Keratinocyte (primary cell): ENCODE results near the gene LRP1B. TPM values are rescaled to one million over a fixed set of nuclear protein-coding genes. Genes with fewer than 3 reads are reported as not detected.
"Not testable (repeated sequence)": the region's sequence is repeated elsewhere in the genome, so short reads cannot be mapped to it uniquely, and the experiment has no call there.

Source experiments
- DNase-seq: peaks from one replicate; pipeline ENCODE4 v3.0.0-alpha.2; 2011; ENCODE audit warnings: low read depth, missing footprints, low spot score
- FAIRE-seq: peaks from 2 replicates; lab custom pipeline; 2011; peaks lifted over from hg19 to GRCh38; lab: Jason Lieb, UNC
- H2AFZ ChIP-seq: 2 replicates; pipeline ENCODE4 v1.6.0; 2012; ENCODE audit warnings: low read length, control low read depth, inconsistent platforms; ENCODE audit not compliant: control insufficient read depth
- H3K27ac ChIP-seq: 2 replicates; pipeline ENCODE4 v1.5.1; 2011; ENCODE audit warnings: low read length; ENCODE audit not compliant: control insufficient read depth, insufficient read depth
- H3K27me3 ChIP-seq: 3 replicates; pipeline ENCODE4 v1.6.0; 2011; ENCODE audit warnings: low read length; ENCODE audit not compliant: control insufficient read depth, insufficient read depth; ENCODE audit errors: extremely low read depth
- H3K36me3 ChIP-seq, 2 experiments: 2 replicates in 1 of 2; 3 replicates in 1 of 2; pipeline ENCODE4 v1.5.1; 2011; ENCODE audit warnings: low read length in 2 of 2, mild to moderate bottlenecking in 1 of 2; ENCODE audit not compliant: control insufficient read depth in 2 of 2, insufficient read depth in 2 of 2; ENCODE audit errors: extremely low read depth in 1 of 2
- H3K4me1 ChIP-seq: 3 replicates; pipeline ENCODE4 v1.5.1; 2011; ENCODE audit warnings: low read length; ENCODE audit not compliant: control insufficient read depth, insufficient read depth; ENCODE audit errors: extremely low read depth
- H3K4me2 ChIP-seq: 3 replicates; pipeline ENCODE4 v1.6.0; 2011; ENCODE audit warnings: low read depth, low read length; ENCODE audit not compliant: control insufficient read depth, insufficient read depth; ENCODE audit errors: extremely low read depth
- H3K4me3 ChIP-seq, 3 experiments: fragments of 200-600 bp in 1 of 3; sonication (generic) in 1 of 3; 2 replicates in 2 of 3; 3 replicates in 1 of 3; pipeline ENCODE4 v1.5.1; 2011 to 2016; ENCODE audit warnings: low read length in 3 of 3, mild to moderate bottlenecking in 3 of 3, control low read depth in 2 of 3, inconsistent platforms in 1 of 3, low read depth in 1 of 3, mixed read lengths in 1 of 3, mixed run types in 1 of 3, moderate library complexity in 1 of 3; ENCODE audit not compliant: control insufficient read depth in 2 of 3, insufficient read depth in 2 of 3; ENCODE audit errors: extremely low read depth in 1 of 3
- H3K79me2 ChIP-seq: 2 replicates; pipeline ENCODE4 v1.6.0; 2012; ENCODE audit warnings: low read length; ENCODE audit not compliant: control insufficient read depth, insufficient read depth
- H3K9ac ChIP-seq: 3 replicates; pipeline ENCODE4 v1.6.0; 2011; ENCODE audit warnings: low read length; ENCODE audit not compliant: control insufficient read depth, insufficient read depth; ENCODE audit errors: extremely low read depth
- H3K9me1 ChIP-seq: 3 replicates; pipeline ENCODE4 v1.6.0; 2011; ENCODE audit warnings: low read length; ENCODE audit not compliant: control insufficient read depth, insufficient read depth; ENCODE audit errors: extremely low read depth
- H3K9me3 ChIP-seq: 2 replicates; pipeline ENCODE4 v1.5.1; 2012; ENCODE audit warnings: low read depth, low read length; ENCODE audit not compliant: control insufficient read depth
- H4K20me1 ChIP-seq: 3 replicates; pipeline ENCODE4 v1.6.0; 2011; ENCODE audit warnings: low read length; ENCODE audit not compliant: control insufficient read depth, insufficient read depth; ENCODE audit errors: extremely low read depth
- EZH2 ChIP-seq: IDR thresholded peaks from one replicate; pipeline ENCODE4 v1.6.1; 2012; ENCODE audit warnings: inconsistent platforms, mild to moderate bottlenecking, low read length, moderate library complexity
- dilution Hi-C: fragments of 300-500 bp; cut with MboI; formaldehyde crosslinking; loops from one replicate; pipeline ENCODE4 v1.7.0; 2020; ENCODE audit warnings: low sequenced_read_pairs; ENCODE audit not compliant: extremely low pct_ligation_motif_present
- polyA plus RNA-seq, 5 experiments: library from polyadenylated mRNA; depleted of rRNA in 3 of 5; stranded (reverse) in 3 of 5; stranded (forward) in 1 of 5; unstranded in 1 of 5; fragments of >200 nt; gene quantifications; 1 replicate in 1 of 5; 2 replicates in 3 of 5; 3 replicates in 1 of 5; pipeline versions ENCODE4 v1.2.1 to v1.2.3, GENCODE V29; 2011 to 2012; ENCODE audit warnings: missing spikeins in 2 of 5, low read depth in 1 of 5, low replicate concordance in 1 of 5
- TF ChIP-seq, protein P1 (sequence below), 3 experiments: IDR thresholded peaks in 1 of 3; conservative IDR thresholded peaks in 1 of 3; optimal IDR thresholded peaks in 1 of 3; 2 replicates in 2 of 3; 3 replicates in 1 of 3; pipeline versions ENCODE3 to v1.5.1; 2011; ENCODE audit warnings: low read length in 3 of 3, mild to moderate bottlenecking in 3 of 3, moderate library complexity in 2 of 3, control low read depth in 1 of 3, inconsistent platforms in 1 of 3; ENCODE audit not compliant: insufficient read depth in 2 of 3; ENCODE audit errors: extremely low read depth in 1 of 3

The LRP1B gene
- polyA plus RNA-seq, 1 donor (not counting 4 experiments of a cell fraction or from before 2014, with no cell fraction given), result not detected

- no peak overlapping the region for H3K27ac ChIP-seq
- no peaks in the 10 kb centered on the region for H3K79me2 ChIP-seq
- TF ChIP-seq, protein P1, sequence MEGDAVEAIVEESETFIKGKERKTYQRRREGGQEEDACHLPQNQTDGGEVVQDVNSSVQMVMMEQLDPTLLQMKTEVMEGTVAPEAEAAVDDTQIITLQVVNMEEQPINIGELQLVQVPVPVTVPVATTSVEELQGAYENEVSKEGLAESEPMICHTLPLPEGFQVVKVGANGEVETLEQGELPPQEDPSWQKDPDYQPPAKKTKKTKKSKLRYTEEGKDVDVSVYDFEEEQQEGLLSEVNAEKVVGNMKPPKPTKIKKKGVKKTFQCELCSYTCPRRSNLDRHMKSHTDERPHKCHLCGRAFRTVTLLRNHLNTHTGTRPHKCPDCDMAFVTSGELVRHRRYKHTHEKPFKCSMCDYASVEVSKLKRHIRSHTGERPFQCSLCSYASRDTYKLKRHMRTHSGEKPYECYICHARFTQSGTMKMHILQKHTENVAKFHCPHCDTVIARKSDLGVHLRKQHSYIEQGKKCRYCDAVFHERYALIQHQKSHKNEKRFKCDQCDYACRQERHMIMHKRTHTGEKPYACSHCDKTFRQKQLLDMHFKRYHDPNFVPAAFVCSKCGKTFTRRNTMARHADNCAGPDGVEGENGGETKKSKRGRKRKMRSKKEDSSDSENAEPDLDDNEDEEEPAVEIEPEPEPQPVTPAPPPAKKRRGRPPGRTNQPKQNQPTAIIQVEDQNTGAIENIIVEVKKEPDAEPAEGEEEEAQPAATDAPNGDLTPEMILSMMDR (optimal IDR thresholded peaks at IDR 0.05 in 1 of 3, IDR thresholded peaks at IDR 0.05 in 1 of 3, conservative IDR thresholded peaks at IDR 0.05 in 1 of 3; ENCODE audit: extremely low read depth in 1 of 3, insufficient read depth in 2 of 3, low read length in 3 of 3), result no peak
- TF ChIP-seq EZH2, result no peak
- H2AFZ ChIP-seq, result no peak overlapping the region
- H3K9ac ChIP-seq, result no peak overlapping the region
- FAIRE-seq (no peak), DNase-seq (no peak)
- dilution Hi-C loops, result no loop called here
- H3K4me3 ChIP-seq, result no peak overlapping the region
- no peaks in the 10 kb centered on the region for H3K9me1 ChIP-seq
- H3K4me2 ChIP-seq, result no peak overlapping the region
- no peaks in the 10 kb centered on the region for H3K4me1 ChIP-seq
- no peaks in the 10 kb centered on the region for H4K20me1 ChIP-seq
- H3K36me3 ChIP-seq, result no peaks in the 10 kb centered on the region
- no peaks in the 10 kb centered on the region for H3K27me3 ChIP-seq
- no peaks in the 10 kb centered on the region for H3K9me3 ChIP-seq
Measured at GRCh38 chr2:142088058-142088568, 42.7 kb downstream of the LRP1B start.

GRCh38 chr2:142087585-142087984, 43.2 kb downstream of the LRP1B start:
- H3K36me3 ChIP-seq, H3K27ac ChIP-seq, H3K79me2 ChIP-seq, dilution Hi-C loops, H3K9me1 ChIP-seq, H3K27me3 ChIP-seq, H2AFZ ChIP-seq, H3K4me3 ChIP-seq, DNase-seq, H4K20me1 ChIP-seq, H3K9me3 ChIP-seq, H3K9ac ChIP-seq, H3K4me2 ChIP-seq, H3K4me1 ChIP-seq, FAIRE-seq: not testable (repeated sequence)

DNA sequence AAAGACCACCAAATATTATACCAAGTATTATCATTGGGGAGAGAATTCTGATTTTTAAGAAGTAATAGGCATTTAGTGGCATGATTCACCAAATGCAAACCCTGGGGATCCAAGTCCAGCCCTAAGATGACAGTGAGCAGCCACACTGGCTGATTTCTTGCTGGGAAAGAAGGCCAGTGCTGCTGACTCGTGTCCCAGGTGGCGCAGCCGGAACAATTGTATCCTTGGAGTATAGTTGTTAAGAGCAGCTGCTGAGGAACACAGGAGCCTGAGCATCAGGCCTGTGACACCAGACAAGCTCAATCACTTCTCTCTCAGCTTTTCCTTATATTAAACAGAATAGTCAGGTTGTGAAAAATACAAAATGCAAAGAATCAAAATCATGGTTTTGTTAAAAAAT, 48.4 kb downstream of the LRP1B start:
- FAIRE-seq, result no peak
- dilution Hi-C loops, result no loop called here
- Histone ChIP-seq H2AFZ (no peak overlapping the region), H3K9me1 (no peaks in the 10 kb centered on the region), H4K20me1 (no peaks in the 10 kb centered on the region), H3K4me2 (no peak overlapping the region), H3K27me3 (no peaks in the 10 kb centered on the region), H3K9me3 (no peaks in the 10 kb centered on the region), H3K79me2 (no peaks in the 10 kb centered on the region), H3K4me1 (no peaks in the 10 kb centered on the region), H3K9ac (no peak overlapping the region), H3K27ac (no peak overlapping the region), H3K36me3 (no peaks in the 10 kb centered on the region), H3K4me3 (no peak overlapping the region)
- no peak for TF ChIP-seq EZH2
- TF ChIP-seq, protein P1 (optimal IDR thresholded peaks at IDR 0.05 in 1 of 3, IDR thresholded peaks at IDR 0.05 in 1 of 3, conservative IDR thresholded peaks at IDR 0.05 in 1 of 3; ENCODE audit: extremely low read depth in 1 of 3, insufficient read depth in 2 of 3, low read length in 3 of 3), result no peak
- no peak for DNase-seq
